GM18861 (cell line): ENCODE data around the gene MAP1B.

Experiments used
- ATAC-seq: cut with Tn5 transposase; IDR thresholded peaks from one replicate; pipeline ENCODE4 v1.9.1; 2021; ENCODE audit not compliant: unreplicated experiment

Gene MAP1B

GRCh38 chr5:72129725-72130124 lies 22.4 kb downstream of the MAP1B start:
- ATAC-seq: no peak

- no peak for ATAC-seq
Observed at GRCh38 chr5:72130351-72130761, 23.1 kb downstream of the MAP1B start.

GRCh38 chr5:72133212-72133990 lies 26.1 kb downstream of the MAP1B start:
- no peak for ATAC-seq

- no peak for ATAC-seq
Observed at GRCh38 chr5:72134226-72134899, 27.1 kb downstream of the MAP1B start.

- peak; percentile 45 for ATAC-seq
Observed at GRCh38 chr5:72137826-72138409, 30.6 kb downstream of the MAP1B start.

DNA sequence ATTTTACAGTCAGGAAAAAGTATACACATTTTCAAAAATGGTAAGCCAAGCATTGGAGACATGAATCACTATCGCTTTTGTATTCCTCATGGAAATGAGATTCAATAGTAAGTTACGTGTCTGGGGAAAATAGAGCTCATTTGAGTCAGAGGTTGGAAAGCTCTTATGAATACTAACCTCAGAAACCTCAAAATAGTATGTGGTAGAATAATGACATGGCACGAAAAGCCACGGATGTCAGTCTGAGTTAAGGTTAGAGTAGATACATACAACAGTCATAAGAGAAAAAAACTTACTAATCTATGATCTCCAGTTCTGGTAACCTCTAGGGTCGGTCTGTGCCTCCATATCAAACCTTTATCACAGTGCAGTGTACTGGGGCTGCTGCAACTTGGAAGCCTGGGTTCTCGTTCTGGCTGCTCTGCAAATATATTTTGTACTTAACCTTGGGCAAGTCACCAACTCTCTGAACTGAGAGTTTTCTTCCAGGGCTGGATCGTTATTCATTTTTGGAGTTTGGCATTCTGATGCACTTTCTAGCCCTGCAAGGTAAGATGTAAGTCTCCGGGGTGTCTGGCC lies 31.8 kb downstream of the MAP1B start:
- ATAC-seq: peak; percentile 57

GRCh38 chr5:72140711-72141110 lies 33.4 kb downstream of the MAP1B start:
- no peak for ATAC-seq

DNA sequence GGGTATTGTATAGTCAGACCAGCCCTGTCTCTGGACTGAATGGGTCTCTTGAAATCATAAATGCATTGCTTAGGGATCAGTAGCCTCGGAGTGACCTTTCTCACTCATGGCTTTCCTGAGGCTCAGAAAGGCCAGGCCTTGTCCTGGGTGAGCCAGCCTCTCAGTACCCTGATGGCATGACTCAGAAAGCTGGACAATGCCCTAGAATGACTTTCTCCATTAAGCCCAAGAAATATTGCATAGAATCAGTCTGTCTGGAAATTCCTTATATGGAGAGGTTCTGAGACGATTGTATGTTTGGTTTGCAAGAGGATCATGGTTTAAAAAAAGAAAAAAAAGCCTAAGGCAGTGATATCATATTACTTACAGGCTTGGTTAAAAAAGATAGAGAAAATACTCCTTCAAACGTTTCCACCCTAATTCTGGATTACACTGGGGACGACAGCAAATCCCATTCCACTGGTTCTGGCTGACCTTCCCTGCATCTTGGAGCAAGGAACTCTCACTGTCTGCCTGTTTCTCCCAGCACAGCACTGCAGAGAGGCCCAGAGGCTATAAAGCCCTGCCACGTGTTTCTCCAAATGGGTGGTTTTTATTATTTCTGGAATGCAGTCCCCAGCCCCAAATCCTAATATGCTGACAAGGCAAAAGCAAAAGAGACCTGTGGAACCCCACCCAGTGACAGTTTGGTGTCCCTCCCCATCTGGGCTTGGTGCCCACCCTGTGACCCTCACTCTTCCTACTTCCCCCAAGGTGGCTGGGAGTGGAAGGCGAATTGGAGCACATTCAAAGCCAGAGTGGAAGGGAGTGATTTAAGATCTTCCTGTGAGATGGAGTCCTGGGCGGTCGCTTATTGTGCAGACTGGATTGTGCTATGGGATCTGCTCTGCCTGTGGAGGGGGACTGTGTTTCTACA lies 34.4 kb downstream of the MAP1B start:
- ATAC-seq: no peak

- ATAC-seq: no peak
Observed at GRCh38 chr5:72144762-72145161, 37.5 kb downstream of the MAP1B start.

- no peak for ATAC-seq
Observed at GRCh38 chr5:72145348-72145747, 38.1 kb downstream of the MAP1B start.

GRCh38 chr5:72146056-72146455 lies 38.8 kb downstream of the MAP1B start:
- ATAC-seq: no peak

DNA sequence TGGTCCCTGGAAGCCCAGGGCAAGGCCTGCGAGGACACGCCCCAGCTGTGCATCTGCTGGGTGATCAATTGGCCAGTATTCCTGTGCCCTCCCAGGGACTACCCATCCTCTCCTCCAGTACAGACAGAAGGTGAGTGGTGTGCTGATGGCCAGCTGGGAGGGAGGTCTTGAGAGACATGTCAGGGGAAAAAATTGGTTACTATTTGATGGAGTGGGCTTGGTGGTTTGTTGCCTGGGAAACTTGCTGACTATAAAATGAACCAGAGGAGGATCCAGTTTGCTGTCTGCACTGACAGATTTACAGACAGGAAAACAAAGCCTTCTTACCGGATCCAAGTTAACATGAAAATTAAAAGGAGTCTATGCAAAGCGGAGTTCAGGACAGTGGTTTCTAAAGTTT lies 40.3 kb downstream of the MAP1B start:
- ATAC-seq: no peak

DNA sequence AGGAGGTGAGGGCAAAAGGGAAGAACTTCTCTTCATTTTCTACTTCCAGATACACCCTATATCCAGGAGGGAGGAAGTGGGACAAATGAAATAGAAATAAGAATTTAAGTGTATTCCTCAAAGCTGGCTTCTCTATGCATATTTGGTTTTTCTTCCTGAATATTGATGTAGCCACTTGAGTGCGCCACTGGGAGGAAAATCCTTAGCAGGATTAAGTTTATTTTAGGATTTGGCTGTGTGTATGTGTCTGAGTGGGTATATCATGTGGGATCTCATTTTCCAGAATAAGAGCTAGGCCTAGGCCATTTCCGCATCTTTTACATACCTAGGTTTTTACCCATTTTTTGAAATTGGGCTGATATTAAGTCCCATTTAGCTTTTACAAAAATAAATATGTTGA lies 42.5 kb downstream of the MAP1B start:
- ATAC-seq: no peak

DNA sequence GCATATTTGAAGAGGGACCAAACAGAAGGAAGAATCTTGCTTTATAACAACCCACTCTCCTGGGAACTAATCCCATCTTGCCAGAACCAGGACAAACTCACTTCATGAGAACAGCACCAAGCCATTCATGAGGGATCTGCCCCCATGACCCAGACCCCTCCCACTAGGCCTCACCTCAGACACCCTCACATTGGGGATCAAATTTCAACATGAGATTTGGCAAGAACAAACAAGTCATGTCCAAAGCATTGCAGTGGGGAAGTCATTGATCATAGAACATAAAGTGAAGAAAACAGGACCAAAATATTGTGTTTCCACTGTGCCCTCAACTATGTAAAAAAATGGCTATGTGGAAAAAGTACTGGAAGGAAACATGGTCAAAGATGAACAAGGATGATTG lies 43.9 kb downstream of the MAP1B start:
- no peak for ATAC-seq

DNA sequence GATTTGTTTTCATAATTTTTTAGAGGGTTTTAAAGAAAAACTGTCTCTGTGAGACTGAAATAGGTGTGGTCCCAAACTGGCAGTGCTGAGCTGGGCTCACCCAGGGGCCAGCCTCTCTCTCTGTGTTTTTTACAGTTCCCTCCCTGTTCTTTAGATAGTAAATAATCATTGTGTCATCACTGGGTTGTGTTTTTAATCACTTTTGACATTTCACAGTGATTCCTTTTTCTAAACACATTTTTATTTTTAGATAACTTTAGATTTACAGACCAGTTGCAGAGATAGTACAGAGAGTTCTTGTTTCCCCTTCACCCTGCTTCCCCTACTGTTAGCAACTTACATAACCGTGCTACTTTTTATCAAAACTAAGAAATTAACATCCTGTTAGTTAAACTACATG lies 44.4 kb downstream of the MAP1B start:
- no peak for ATAC-seq

DNA sequence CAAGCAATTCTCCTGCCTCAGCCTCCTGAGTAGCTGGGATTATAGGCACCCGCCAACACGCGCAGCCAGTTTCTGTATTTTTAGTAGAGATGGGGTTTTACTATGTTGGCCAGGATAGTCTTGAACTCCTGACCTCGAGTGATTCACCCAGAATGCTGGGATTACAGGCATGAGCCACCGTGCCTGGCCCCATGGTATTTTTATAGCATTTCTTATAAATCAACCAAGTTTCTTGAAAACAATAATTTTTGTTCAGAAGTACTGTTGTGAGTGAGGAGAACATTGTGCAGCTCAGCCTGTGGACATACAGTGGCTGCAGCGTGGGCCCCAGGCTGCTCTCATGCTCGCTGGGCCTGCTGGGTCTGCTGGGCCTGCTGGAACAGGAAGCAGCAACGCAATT lies 45.3 kb downstream of the MAP1B start:
- no peak for ATAC-seq

- no peak for ATAC-seq
Observed at GRCh38 chr5:72153551-72153950, 46.3 kb downstream of the MAP1B start.

DNA sequence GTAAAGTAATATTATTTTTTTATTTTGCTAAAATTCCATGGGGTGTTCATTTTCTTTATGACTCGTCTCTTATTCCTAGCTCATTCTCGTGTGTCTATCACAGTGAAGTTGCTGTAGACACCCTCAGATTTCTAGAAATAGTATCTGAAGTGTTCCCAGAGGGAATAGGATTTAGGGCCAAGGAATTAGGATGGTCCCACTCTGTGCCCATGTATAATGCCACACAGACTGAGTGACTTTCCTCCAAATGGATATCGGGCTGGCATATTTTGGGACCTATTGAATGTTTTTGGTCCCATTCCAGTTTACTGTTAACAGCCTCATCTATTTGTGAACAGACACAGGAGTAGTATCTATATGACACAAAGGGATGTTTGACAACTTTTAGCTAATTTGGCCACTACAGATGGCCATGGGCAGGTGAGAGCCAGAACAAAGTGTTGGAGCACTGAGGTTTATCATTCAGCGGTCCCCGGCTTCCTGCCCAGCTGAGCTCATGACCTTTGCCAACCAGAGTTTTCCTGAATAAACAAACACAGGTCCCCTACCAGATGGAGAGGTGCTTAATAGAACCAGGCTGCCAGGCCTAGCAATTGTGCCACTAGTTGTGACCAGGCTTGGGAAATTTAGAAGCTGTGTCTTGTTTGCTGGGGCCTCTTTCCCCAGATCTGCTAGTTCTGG lies 46.9 kb downstream of the MAP1B start:
- no peak for ATAC-seq

GRCh38 chr5:72156946-72157624 lies 49.8 kb downstream of the MAP1B start:
- ATAC-seq: no peak

DNA sequence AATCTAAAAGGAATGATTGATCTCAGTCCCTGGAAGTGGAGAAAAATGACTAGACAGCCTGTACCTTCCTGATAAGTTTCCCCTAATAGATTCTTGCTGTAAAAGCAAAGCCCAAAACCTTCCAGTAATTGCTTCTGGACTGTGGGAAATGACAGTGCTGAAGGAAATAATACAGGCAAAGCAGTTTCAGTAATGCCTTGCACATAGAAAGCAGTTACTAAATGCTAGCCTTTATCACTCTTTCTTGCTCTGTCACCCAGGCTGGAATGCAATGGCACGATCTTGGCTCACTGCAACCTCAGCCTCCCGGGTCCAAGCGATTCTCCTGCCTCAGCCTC lies 50.3 kb downstream of the MAP1B start:
- ATAC-seq: no peak
